Testis (tissue), 3 donors: Measurements from ENCODE around the gene PLXNA1. TPM values are rescaled to one million over a fixed set of nuclear protein-coding genes. Genes with fewer than 3 reads are reported as not detected.

ENCODE experiments used
- DNase-seq: peaks from one replicate; pipeline ENCODE4 v3.0.0-alpha.2; 2019
- H3K27ac ChIP-seq, 2 donors: fragments of 200-600 bp; sonication (generic); one replicate each; pipeline ENCODE4 v1.5.1; 2019
- H3K27me3 ChIP-seq: fragments of 200-600 bp; sonication (generic); one replicate; pipeline ENCODE4 v1.5.1; 2019
- H3K36me3 ChIP-seq: fragments of 200-600 bp; sonication (generic); one replicate; pipeline ENCODE4 v1.5.1; 2017; ENCODE audit warnings: low read depth; ENCODE audit errors: missing control alignments
- H3K4me1 ChIP-seq: fragments of 200-600 bp; sonication (generic); one replicate; pipeline ENCODE4 v1.5.1; 2019
- H3K4me3 ChIP-seq, 2 donors: fragments of 200-600 bp; sonication (generic); one replicate each; pipeline ENCODE4 v1.5.1; 2017 to 2019
- H3K9me3 ChIP-seq: fragments of 200-600 bp; sonication (generic); one replicate; pipeline ENCODE4 v1.5.1; 2017
- POLR2A ChIP-seq: fragments of 450-650 bp; IDR thresholded peaks from one replicate; pipeline ENCODE4 v1.6.1; 2017; ENCODE audit warnings: antibody characterized with exemption, mild to moderate bottlenecking, moderate library complexity
- WGBS, 2 donors: methylation state at CpG; one replicate each; pipeline ENCODE4 v1.1.5; 2018; 5-methylcytosine and 5-hydroxymethylcytosine counted together
- intact Hi-C: fragments of 100-400 bp; cut with DNase I; formaldehyde crosslinking; loops from one replicate; pipeline ENCODE4 v1.15.1; 2023; ENCODE audit warnings: low total_unique reads
- polyA plus RNA-seq: library from polyadenylated mRNA; stranded (reverse); fragments of 350-450 nt; fragmentation: Illumina TruSeq; extraction: RNeasy Lipid Tissue Mini Kit (QIAGEN cat#74804); gene quantifications from one replicate; pipeline ENCODE4 v1.2.3, GENCODE V29; 2014; ENCODE audit warnings: low read depth, low replicate concordance; ENCODE audit not compliant: insufficient read depth
- total RNA-seq, 2 donors: library from RNA; depleted of rRNA; stranded (reverse); fragments of >200 nt; gene quantifications; one replicate each; pipeline ENCODE4 v1.2.3, GENCODE V29; 2016
- TF ChIP-seq, protein P1 (sequence below), 3 experiments: fragments of 450-650 bp in 2 of 3; fragments of 200-600 bp in 1 of 3; sonication (generic) in 1 of 3; IDR thresholded peaks; one replicate each; pipeline ENCODE4 v1.5.1; 2016 to 2019; ENCODE audit warnings: antibody characterized with exemption in 3 of 3, mild to moderate bottlenecking in 2 of 3, moderate library complexity in 1 of 3

Gene PLXNA1
- total and polyA plus RNA-seq, 3 donors from 2014 or later: 29.3 to 79.7 (median 65.8) TPM

DNA sequence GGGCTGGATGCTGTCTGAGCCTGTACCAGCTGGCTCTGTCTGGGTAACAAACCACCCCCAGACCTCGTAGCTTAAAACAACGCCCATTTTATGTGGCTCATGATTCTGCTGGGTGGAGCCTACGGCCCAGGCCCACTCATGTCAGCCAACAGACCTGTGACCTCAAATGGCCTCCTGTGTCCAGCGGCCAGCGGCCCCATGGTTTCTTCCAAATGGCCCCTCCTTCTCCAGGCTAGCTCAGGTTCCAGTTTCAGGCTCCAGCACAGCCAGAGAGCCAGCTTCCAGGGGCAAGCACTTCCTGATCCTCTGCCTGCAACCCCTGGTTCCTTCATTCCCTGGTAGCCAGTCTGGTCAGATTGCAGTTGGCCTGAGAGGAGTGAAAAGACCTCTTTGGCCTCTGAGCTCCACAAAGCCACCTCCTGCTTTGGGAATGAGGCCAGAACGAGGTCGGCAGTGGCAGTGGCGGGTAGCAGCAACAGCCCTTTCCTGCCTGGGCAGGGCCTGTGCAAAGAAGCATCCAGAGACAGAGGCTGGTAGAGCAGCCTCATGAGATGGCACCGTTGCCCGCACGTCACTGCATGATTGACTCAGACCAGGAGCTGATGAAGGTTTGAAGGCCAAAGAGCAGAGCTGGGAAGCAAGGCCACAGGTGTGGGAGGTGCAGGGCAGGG lies 21.0 kb upstream of the PLXNA1 start:
- Histone ChIP-seq H3K4me1 (peaks cover 26% of the 10 kb centered on the region), H3K9me3 (no peaks in the 10 kb centered on the region), H3K4me3 (no peak overlapping the region), H3K36me3 (no peaks in the 10 kb centered on the region), H3K27ac (peak overlapping the region in 1 of 2 donors; percentile 76), H3K27me3 (no peaks in the 10 kb centered on the region)
- 63 to 65% methylated on average over 10 to 11 of the region's 11 CpGs for WGBS, 2 donors
- peak; percentile 67 for DNase-seq
- intact Hi-C loops: no loop called here
- no peak for TF ChIP-seq POLR2A
- TF ChIP-seq, protein P1, sequence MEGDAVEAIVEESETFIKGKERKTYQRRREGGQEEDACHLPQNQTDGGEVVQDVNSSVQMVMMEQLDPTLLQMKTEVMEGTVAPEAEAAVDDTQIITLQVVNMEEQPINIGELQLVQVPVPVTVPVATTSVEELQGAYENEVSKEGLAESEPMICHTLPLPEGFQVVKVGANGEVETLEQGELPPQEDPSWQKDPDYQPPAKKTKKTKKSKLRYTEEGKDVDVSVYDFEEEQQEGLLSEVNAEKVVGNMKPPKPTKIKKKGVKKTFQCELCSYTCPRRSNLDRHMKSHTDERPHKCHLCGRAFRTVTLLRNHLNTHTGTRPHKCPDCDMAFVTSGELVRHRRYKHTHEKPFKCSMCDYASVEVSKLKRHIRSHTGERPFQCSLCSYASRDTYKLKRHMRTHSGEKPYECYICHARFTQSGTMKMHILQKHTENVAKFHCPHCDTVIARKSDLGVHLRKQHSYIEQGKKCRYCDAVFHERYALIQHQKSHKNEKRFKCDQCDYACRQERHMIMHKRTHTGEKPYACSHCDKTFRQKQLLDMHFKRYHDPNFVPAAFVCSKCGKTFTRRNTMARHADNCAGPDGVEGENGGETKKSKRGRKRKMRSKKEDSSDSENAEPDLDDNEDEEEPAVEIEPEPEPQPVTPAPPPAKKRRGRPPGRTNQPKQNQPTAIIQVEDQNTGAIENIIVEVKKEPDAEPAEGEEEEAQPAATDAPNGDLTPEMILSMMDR (IDR thresholded peaks at IDR 0.05): no peak

DNA sequence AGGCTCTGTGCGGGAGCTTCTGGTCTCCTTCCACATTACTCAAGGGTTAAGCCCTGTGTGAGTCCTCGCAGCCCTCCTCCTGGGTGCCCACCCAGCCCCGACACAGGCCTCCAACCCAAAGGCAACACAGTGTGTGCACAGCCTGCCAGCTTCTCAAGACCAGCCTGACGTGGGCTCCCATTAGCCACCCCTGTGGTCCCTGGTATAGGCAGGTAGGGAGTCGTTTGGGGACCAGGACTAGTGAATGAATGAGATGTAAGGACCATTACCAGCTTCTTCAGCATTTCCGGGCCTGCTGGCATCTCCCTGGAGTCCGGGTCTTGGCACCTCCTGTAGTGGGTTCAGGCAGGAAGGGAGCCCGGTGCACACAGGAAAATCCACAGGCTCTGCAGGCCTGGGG lies 20.2 kb upstream of the PLXNA1 start:
- TF ChIP-seq POLR2A: no peak
- TF ChIP-seq, protein P1 (IDR thresholded peaks at IDR 0.05): no peak
- H3K9me3 ChIP-seq: no peaks in the 10 kb centered on the region
- no peaks in the 10 kb centered on the region for H3K27me3 ChIP-seq
- H3K36me3 ChIP-seq: no peaks in the 10 kb centered on the region
- peaks cover 26% of the 10 kb centered on the region for H3K4me1 ChIP-seq
- no peak overlapping the region for H3K4me3 ChIP-seq
- intact Hi-C loops: no loop called here
- WGBS, 2 donors: 90 to 95% methylated on average over 8 of the region's 8 CpGs
- no peak for DNase-seq
- no peak overlapping the region for H3K27ac ChIP-seq

DNA sequence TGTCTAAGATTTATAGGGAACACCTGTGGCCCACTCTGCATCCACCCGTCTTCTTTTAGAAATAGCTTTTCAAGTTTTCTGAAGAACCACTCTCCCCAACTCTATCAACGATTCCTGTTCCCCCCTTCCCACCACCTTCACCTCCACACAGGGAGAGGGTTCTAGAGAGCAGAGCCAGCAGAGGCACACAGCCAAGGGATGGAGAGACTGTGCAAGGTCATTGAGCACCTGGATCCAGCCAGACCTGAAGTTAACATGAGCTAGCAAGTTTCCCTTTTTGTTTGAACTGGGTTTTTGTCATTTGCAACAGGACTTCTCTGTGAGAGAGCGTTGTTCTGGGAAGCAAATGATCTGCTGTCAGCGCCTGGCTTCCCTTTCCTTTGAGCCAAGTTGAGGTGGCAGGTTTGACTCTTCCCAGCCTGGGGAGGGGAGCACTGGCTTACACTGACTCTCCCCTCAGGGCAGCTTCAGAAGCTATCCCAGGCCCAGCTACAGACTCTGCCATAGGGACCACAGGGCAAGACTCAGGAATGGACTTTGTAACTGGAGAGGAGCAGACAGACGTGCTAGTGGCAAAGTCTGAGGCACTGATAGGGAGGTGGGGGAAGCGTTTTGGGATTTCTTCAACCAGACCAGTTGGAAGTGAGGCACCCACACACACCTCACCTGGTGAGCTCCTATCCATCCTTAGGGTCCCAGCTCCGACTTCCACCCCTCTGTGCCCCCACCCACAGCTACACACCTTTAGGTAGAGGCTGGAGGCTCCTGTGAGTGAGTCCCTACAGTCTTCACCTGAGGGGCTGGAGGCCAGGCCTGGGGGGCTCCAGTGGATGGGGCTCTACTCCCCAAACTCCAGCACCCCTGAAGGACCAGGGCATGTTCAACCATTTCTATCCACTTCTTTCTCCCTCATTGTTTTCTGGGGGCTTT lies 19.4 kb upstream of the PLXNA1 start:
- Histone ChIP-seq H3K4me1 (peaks cover 26% of the 10 kb centered on the region), H3K36me3 (no peaks in the 10 kb centered on the region), H3K27ac (no peak overlapping the region), H3K27me3 (no peaks in the 10 kb centered on the region), H3K4me3 (no peak overlapping the region), H3K9me3 (no peaks in the 10 kb centered on the region)
- TF ChIP-seq, protein P1 (IDR thresholded peaks at IDR 0.05): no peak
- no peak for DNase-seq
- 96 to 100% methylated on average over 5 to 7 of the region's 7 CpGs for WGBS, 2 donors
- intact Hi-C loops: no loop called here

DNA sequence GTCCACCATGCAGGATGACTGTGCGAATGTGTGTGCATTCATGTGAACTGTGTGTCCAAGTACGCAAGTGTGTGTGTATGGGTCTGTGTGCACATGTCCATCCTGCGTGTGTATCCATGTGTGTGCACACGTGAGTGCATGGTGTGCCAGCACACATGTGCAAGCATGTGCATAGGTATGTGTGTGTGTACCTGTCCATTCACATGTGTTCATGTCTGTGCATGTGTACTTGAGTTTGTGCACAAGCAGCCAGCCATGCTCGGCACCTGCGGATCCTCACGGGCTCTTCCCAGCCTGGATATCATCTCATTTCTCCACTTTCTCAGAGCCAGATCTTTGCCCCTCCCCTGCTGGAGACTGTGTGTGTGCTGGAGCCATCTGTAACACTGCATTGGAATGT lies 18.7 kb upstream of the PLXNA1 start:
- no peak overlapping the region for H3K27ac ChIP-seq
- peaks cover 26% of the 10 kb centered on the region for H3K4me1 ChIP-seq
- TF ChIP-seq, protein P1 (IDR thresholded peaks at IDR 0.05): no peak
- no peak for TF ChIP-seq POLR2A
- H3K27me3 ChIP-seq: no peaks in the 10 kb centered on the region
- DNase-seq: no peak
- 80 to 87% methylated on average over 7 of the region's 7 CpGs for WGBS, 2 donors
- intact Hi-C loops: no loop called here
- H3K4me3 ChIP-seq: no peak overlapping the region
- no peaks in the 10 kb centered on the region for H3K36me3 ChIP-seq
- H3K9me3 ChIP-seq: no peaks in the 10 kb centered on the region
